Effector CD4-positive, alpha-beta T cell (primary cell): ENCODE measurements around the gene FSIP1.
A peak's percentile ranks its signal among the peaks of the same experiment; 100 is the strongest.

Experiments used
- DNase-seq: peaks from one replicate; pipeline ENCODE4 v3.0.0-alpha.2; 2020

FSIP1 gene

GRCh38 chr15:39756806-39757522 lies 25.7 kb downstream of the FSIP1 start:
- DNase-seq, result peak; percentile 9

DNA sequence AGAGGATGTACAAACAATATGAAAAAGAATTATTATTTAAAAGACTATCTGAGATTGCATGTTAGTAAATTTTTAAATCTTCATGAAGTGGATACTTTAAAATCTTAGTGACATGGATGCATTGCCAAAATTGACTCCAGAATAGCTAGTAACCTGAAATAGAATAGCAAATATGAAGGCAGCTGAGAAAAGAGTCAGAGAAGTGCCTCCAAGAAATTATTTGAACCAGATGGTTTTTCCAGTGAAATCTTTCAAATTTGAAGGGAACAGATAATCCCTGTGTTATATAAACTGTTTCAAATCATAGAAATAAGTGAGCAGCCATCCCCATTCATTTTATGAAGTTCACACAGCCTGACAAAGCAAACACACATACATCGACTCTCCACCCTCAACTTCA lies 29.6 kb downstream of the FSIP1 start:
- DNase-seq, result no peak

DNA sequence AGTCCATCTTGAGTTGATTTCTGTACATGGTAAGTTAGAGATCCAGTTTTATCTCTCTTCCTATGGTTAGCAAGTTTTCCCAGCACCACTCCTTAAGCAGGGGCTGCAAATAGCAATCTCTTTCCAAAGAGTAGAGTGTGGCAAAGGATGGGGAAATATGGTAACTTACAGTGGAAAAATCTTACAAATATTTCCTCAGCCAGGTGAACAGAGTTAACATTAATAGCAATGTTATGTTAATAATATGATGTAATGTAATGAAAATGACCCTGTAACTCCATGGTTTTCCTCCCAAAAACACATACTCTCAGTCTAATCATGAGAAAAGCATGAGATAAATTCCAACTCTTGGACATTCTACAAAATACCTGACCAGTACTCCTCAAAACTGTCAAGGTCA lies 30.4 kb downstream of the FSIP1 start:
- no peak for DNase-seq

- DNase-seq, result no peak
Measured at GRCh38 chr15:39748276-39748675, 34.4 kb downstream of the FSIP1 start.

DNA sequence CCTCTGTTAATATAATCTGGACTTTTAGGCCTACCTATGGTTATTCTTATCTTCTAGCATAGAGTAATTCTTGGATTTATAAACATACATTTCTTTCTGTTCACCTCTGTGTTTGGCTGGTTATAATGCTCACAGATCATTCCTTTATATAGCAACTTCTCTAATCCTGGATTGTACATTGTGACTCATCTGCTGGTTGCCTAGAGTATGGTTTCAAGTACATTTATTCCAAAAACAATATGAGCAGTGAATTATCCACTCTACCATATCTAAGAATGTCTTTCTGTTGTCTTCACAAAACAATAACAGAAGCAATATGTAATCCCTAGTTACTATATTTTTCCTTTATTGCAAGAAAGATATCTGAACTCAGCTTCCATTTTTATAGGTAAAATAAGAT lies 35.3 kb downstream of the FSIP1 start:
- DNase-seq, result no peak

DNA sequence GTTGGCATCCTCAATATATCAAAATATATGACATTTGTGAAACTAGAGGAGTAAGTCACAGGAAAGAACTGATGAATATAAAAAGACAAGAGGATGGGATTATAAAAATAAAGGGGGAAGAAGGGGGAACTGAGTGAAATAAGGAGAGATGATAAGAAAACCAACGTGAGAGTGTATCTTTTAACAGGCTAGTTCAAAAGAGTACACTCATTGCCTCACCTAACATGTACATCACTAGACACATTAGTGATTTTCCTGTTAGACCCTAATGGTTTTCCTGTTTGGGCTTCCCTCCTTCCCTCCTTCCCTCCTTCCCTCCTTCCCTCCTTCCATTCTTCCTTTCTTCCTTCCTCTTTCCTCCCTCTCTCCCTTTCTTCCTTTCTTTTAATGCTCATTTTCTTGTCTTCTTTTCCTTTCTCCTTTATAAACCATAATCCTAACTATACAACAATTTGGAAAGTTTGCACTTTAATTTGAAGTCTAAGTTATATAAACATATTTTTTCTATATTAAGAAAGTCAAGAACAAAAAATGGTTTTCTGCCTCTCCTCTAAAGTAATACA lies 35.8 kb downstream of the FSIP1 start:
- DNase-seq, result no peak

GRCh38 chr15:39746176-39746575 lies 36.5 kb downstream of the FSIP1 start:
- DNase-seq, result no peak

DNA sequence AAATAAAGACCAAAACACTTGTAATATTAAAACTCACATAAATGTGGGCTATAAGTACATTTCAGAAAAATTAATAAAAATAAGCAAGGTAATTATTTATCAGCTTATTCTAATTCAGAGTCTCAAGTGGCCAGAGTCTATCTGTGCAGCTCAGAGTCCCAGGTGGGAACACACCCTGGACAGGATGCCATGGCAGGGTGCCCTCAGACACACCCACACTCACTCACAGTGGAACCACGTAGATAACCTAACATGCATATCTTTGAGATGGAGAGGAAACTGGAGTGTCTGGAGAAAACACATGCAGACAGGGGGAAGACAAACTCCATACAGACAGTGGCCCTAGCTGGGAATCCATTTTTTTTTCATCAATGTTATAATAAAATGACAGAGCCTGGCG lies 37.2 kb downstream of the FSIP1 start:
- DNase-seq, result no peak

DNA sequence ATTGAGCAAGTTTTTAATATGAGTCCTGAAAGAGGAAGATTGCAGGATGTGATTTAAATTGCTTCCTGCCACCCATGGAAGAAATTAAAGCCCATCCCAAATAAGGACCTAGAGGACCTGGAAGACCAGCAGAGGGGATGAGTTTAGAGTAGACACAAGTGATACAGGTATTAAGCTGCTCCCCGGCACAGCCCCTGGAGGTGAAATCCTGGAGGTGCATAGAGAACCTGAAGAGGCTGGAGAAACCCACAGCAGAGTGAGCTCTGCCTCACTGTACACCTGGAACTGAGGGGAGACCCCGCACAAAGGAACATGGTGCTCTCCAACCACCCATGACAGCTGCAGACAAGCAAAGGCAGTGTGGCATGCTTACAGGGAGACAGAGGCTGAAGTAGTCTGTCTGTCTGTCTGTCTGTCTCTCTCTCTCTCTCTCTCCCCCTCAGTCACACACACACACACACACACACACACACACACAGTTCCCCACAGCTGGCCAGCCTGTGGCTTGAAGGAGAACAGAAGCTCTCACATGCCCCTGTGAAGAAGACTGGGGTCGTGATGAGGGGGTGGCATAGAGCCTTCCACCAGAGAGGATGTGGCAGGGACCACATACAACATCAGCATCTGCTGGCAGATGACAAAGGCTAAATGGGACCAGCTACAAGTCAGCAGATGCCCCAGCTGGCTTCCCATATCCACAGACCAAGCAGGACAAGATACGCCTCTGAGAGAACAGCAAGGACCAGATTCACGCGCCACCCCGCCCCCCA lies 38.1 kb downstream of the FSIP1 start:
- DNase-seq, result no peak

DNA sequence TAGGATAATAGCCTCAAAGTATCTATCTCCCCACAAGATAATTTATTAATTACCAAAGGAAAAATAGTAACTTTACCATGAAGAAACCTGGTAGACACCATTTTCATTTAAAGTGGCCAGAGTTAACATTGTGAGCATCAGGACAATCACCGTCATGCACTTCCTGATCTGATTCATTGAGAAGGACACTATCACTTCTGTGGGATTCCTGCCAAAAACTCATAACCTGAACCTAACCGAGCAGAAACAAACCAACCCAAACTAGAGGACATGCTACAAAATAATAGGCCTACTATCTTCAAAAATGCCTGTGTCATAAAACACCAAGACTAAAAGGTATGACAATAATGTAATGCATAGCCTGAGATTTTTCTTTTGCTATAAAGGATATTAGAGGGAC lies 39.0 kb downstream of the FSIP1 start:
- DNase-seq, result no peak

GRCh38 chr15:39741258-39741657 lies 41.4 kb downstream of the FSIP1 start:
- DNase-seq, result no peak

DNA sequence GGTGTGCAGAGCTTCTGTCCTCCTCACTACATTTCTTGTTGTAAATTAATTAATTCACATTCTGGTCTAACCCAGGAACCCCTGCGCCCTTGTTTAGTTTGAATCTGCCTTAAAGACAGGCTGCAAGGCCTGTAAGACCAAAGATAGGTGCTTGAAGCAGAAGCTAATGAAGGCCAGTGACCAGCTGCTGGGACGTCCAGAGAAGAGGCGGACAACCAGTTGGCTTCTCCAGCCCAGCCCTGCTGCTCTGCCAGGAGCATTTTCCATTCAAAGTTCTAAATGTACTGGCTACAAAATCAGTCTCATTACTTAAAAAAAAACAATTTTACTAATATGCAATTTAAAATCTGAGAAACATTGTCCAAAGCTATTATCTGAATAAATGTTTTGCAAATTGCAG lies 43.6 kb downstream of the FSIP1 start:
- DNase-seq, result no peak

DNA sequence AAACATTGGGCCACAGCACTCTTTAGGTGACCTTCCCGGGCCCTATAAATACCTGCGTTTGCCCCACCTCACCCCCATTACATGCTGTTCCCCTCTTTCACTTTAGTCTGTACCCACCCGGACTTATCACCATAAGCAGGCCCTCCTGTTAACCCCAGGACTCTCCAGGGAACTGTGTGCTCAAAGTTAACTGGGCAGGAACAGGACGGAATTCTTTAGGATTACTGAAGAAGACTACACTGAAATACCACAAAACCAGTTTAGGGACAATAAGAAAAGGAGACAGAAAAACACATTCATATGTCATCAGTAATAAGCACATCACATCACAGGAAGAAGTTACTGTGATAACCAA lies 45.5 kb downstream of the FSIP1 start:
- DNase-seq, result no peak

DNA sequence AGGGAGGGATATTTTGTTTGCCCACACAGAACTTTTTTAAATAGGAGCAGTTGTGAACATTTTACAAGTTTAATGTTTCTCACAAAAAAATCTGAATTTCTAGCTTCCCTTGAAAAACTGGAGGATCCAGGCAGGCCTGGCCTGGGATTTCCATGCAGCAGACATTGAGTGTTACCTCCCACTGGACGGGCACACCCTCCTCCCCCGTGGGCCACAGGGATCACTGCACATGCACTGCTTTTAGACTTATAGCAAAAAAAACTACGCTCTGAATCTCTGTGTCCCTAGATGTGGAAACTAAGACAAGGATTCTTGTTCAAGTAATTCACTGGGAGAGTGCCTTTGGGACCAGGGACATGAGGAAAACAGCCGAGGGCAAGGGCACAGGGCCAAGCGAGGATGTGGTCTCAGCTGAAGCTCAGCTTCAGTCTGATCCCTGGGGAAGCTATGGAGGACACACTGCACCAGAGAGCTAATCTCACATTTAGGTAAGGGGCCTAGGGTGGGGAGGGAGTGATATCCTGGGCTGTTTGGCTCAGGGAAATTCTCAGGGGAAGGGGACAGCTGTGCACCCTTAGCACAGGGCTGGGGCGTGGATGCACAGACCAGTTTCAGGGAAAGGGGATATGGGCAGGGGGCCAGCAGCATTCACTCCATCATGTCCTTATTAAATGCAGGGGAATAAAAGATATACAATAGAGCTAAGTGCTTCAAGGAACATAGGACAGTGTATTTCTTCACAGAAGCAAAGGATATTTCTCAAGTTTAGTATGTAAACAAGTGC lies 46.0 kb downstream of the FSIP1 start:
- no peak for DNase-seq

GRCh38 chr15:39735120-39735717 lies 47.4 kb downstream of the FSIP1 start:
- DNase-seq, result no peak

GRCh38 chr15:39731266-39731665 lies 51.4 kb downstream of the FSIP1 start:
- DNase-seq, result no peak

DNA sequence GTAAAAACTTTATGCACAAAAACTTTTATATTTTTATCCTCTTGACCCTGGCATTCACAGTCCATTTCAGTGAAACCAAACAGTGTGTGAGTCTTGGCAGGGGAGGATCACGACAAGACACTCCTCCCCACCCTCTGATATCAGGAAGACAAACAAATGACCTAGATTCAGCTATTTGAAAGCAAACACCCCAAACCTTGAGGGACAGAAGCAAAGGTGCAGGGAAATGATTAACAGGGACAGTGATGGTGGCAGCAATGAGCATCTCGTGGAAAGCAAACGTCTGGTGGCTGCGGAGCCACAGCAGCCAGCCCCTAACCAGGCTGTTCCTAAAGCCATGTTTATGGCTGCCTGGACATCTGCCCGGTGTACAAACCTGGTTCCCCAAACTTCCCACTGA lies 52.1 kb downstream of the FSIP1 start:
- DNase-seq, result no peak

DNA sequence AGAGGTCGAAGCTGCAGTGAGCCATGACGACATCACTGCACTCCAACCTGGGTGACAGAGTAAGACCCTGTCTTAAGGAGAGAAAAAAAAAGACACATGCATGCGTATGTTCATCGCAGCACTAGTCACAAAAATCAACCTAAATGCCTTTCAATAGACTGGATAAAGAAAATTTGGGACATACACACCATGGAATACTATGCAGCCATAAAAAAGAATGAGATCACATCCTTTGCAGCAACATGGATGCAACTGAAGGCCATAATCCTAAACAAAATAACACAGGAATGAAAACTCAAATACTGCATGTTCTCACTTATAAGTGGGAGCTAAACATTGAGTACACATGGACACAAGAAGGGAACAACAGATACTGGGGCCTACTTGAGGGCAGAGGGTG lies 53.1 kb downstream of the FSIP1 start:
- no peak for DNase-seq

DNA sequence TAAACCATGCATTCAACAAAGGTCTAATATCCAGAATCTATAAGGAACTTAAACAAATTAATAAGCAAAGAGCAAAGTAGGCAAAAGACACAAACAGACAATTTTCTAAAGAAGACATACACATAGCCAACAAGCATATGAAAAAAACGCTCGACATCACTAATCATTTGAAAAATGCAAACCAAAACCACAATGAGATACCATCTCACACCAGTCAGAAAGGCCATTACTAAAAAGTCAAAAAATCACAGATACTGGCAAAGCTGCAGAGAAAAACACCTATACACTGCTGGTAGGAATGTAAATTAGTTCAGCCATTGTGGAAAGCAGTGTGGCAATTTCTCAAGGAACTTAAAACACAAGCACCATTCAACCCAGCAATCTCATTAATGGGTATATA lies 53.8 kb downstream of the FSIP1 start:
- no peak for DNase-seq

- no peak for DNase-seq
Measured at GRCh38 chr15:39721893-39722292, 60.7 kb downstream of the FSIP1 start.

DNA sequence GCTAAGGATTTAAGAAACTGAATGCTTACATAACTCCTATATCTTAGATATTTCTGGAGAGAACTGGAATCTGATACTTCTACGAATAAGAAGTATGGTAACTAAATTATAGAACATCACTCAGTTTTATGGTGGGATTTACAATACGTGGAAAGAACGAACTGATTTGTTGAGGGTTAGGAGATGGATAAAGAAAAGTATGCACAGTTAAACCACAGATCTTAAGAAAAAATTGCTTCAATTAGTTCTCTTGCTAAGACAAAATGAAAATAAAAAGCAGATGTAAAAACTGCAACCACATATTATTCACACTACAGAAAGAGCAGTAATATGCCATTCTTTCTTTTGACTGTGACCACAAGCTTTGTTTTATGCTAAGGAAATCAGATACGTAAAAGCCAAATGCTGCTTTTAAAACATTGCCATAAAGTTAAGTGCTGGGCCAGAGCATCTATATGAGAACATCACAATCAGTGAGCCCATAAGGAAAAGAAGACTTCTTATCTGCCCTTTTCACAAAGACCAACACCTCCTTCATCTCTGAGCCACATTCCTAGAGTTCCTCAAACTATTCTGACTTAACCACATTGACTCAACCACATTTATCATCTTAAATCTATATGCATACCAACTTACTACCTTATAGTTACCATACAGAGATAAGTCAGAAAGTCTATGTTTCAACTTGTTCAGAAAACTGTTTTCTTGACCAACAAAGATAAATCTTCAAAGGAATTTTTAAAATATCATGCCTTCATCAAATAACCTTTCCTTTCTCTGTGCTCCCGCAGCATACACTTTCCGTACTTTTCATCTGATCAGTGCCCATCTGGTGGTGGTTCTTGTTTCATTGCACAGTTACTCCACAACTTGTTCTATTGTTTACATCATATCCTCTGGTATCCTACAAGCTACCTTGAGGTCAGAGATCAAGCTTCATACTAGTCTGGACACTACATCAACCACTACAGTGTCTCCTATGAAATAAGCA lies 61.7 kb downstream of the FSIP1 start:
- DNase-seq, result no peak

DNA sequence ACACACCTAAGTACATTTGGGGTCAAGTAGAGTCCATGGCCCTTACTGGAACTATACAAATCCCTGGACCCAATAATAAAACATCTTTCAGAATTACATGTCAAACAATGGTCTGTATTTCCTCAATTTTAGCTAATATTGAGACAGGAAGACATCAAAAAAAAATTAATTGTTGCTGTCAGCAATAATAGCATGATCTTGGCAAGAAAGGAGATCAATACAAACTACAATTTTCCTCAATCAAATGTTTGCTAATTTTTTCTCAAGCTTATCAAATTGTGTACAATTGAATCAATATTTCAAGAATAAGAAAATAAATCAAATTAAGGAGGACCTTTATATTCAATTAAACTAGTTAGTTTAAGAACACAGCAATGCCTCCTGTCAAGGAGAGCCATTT lies 62.6 kb downstream of the FSIP1 start:
- DNase-seq, result no peak
